LNCaP clone FGC (cell line): ENCODE results near the gene NXPH3.

Experiments
- DNase-seq: peaks from one replicate; pipeline ENCODE4 v3.0.0-alpha.2; 2011; ENCODE audit warnings: low read depth
- H3K4me3 ChIP-seq: 2 replicates; pipeline ENCODE4 v1.5.1; 2011; ENCODE audit warnings: mild to moderate bottlenecking, low read depth, low read length, control low read depth
- TF ChIP-seq, protein P1 (sequence below): IDR thresholded peaks from 2 replicates; pipeline ENCODE4 v1.5.1; 2012; ENCODE audit warnings: mild to moderate bottlenecking; ENCODE audit not compliant: control insufficient read depth, insufficient read depth; ENCODE audit errors: extremely low read depth

The NXPH3 gene

GRCh38 chr17:49572806-49573420 lies 2.8 kb upstream of the NXPH3 start:
- no peak overlapping the region for H3K4me3 ChIP-seq
- TF ChIP-seq, protein P1, sequence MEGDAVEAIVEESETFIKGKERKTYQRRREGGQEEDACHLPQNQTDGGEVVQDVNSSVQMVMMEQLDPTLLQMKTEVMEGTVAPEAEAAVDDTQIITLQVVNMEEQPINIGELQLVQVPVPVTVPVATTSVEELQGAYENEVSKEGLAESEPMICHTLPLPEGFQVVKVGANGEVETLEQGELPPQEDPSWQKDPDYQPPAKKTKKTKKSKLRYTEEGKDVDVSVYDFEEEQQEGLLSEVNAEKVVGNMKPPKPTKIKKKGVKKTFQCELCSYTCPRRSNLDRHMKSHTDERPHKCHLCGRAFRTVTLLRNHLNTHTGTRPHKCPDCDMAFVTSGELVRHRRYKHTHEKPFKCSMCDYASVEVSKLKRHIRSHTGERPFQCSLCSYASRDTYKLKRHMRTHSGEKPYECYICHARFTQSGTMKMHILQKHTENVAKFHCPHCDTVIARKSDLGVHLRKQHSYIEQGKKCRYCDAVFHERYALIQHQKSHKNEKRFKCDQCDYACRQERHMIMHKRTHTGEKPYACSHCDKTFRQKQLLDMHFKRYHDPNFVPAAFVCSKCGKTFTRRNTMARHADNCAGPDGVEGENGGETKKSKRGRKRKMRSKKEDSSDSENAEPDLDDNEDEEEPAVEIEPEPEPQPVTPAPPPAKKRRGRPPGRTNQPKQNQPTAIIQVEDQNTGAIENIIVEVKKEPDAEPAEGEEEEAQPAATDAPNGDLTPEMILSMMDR = no peak
- DNase-seq = no peak

DNA sequence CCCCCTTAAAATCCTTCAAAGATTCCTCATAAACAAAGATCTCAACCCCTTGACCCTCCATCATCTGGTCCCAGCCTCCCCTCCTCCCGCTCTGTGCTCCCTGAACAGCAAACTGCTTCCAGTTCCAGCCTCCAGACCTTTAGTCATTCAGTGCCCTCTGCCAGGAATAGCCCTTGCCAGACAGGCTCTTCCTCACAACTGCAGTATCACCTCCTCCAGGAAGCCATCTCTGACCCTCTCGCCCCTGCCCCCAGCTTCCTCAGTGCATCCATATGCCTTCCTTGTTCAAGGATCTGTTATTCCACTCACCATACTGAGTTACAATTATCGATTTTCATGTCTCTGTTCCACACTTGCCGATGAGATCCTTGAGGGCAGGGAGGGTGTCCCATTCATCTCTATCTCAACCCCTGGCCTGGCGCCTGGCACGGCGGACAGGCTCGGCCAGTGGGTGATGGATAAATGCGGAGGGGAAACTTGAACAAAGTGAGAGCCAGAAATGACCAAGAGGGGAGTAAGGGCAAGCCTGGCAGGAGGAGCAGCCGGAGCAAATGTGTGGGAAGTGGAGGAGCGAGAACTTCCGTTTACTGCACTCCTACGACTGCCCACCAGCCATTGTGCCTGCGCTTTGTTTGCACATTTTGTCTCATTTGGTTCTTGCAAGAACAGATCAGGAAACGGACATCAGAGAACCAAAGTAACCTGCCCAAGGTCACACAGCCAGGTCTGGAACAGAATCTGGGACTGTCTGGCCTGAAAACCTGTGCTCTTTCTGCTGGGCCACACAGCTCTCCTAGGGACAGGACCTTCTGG lies 2.0 kb upstream of the NXPH3 start:
- no peak for DNase-seq
- no peak overlapping the region for H3K4me3 ChIP-seq
- TF ChIP-seq, protein P1 = no peak

DNA sequence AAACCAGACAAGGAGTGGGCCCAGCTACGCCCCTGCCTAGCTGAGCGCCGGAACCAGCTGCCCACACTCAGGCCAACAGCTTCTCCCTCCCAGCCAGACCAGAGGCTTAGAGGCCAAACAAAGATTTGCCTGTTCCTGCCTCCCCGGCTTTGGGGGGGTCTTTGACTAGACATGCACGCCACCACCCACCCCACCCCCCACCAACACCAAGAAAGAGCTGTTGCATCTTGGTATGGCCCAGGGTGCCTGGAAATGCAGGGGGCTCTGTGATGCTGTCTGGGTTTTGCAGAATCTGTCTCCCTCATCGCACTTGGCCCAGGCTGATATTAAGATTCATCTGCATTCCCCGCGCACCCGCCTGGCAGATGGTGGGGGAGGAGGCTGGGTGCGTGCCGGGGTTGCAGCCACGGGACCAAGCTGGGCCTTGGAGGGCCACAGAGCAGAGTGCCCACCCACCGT lies 1.3 kb upstream of the NXPH3 start:
- H3K4me3 ChIP-seq = no peak overlapping the region
- TF ChIP-seq, protein P1 = no peak
- no peak for DNase-seq

GRCh38 chr17:49574945-49575678 lies 559 bp upstream of the NXPH3 start:
- TF ChIP-seq, protein P1 = no peak
- H3K4me3 ChIP-seq = no peak overlapping the region; the same call in 1 of the 2 replicates
- DNase-seq = no peak

GRCh38 chr17:49576088-49576916 lies 631 bp downstream of the NXPH3 start:
- TF ChIP-seq, protein P1 = no peak
- DNase-seq = no peak
- H3K4me3 ChIP-seq = peak overlapping the region; percentile 41

DNA sequence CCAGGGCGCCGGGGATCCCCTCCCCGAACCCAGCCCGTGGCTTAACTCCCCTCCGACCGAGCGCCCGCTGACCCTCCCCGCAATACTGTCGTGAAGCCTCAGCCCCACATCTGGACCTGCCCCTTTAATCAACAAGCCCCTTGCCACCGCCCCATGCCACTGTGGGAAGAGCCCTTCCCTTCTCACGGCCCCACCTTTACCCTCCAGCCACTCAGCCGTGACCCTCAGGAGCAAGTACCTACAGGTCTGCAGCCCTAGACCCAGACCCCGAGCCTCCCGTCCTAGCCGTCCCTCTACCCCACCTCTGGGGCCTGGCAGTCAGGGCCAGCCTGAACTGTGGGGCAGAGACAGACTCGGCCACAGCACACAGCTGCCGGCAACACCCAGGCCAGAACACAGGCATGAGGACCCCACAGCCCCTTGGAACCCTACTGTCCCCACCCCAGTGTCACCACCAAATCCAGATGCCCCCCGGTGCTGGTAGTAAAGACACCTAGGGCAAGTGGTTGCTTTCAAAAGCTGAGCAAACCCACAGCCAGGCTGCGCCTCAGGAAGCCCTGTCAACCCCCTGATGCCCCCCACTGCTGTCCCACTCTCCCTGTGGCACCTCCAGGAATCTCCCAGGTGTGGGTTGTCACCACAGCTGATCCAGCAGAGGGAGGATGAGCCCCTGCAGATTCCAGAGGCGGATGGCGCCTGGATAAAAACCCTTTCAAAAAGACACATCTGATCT lies 1.4 kb downstream of the NXPH3 start:
- DNase-seq = no peak
- TF ChIP-seq, protein P1 = no peak
- no peak overlapping the region for H3K4me3 ChIP-seq
